NB4 (cell line): ENCODE measurements around the gene GIMAP5.

Experiments used
- CTCF ChIP-seq: IDR thresholded peaks from one replicate; pipeline ENCODE4 v1.5.1; 2012; ENCODE audit warnings: low read depth, low read length
- POLR2A ChIP-seq: IDR thresholded peaks from 2 replicates; pipeline ENCODE4 v1.6.1; 2011; ENCODE audit warnings: mild to moderate bottlenecking; ENCODE audit not compliant: insufficient read length; ENCODE audit errors: extremely low read depth

- no peak for TF ChIP-seq CTCF
- TF ChIP-seq POLR2A = no peak
Observed at GRCh38 chr7:150745086-150745485, 7.9 kb downstream of the GIMAP5 start.
